Body of pancreas (tissue), 4 donors: ENCODE measurements around the gene DGKI. TPM values are rescaled to one million over a fixed set of nuclear protein-coding genes. Genes with fewer than 3 reads are reported as not detected.

ENCODE experiments used
- ATAC-seq: fragments of 150-250 bp; one replicate; pipeline ENCODE4 v1.9.1; 2016
- DNase-seq, 4 donors: peaks; one replicate each; pipeline ENCODE4 v3.0.0-alpha.2; 2019
- H3K27ac ChIP-seq, 4 donors: fragments of 200-600 bp; sonication (generic); 1 replicate in 3 of 4; 2 replicates in 1 of 4; pipeline versions ENCODE4 v1.5.1 to v1.6.1; 2016 to 2019; ENCODE audit warnings: mild to moderate bottlenecking in 1 of 4, mixed read lengths in 1 of 4, moderate library complexity in 1 of 4
- H3K27me3 ChIP-seq, 2 donors: fragments of 200-600 bp; sonication (generic); one replicate each; pipeline ENCODE4 v1.6.0; 2016; ENCODE audit warnings: mild to moderate bottlenecking in 1 of 2
- H3K36me3 ChIP-seq, 2 donors: fragments of 200-600 bp; sonication (generic); replicated peaks in 1 of 2; 2 replicates each; pipeline ENCODE4 v1.5.1; 2016; ENCODE audit warnings: low read depth in 2 of 2; ENCODE audit not compliant: insufficient read depth in 1 of 2
- H3K4me1 ChIP-seq: fragments of 200-600 bp; sonication (generic); one replicate; pipeline ENCODE4 v1.6.0; 2016
- H3K4me3 ChIP-seq, 2 donors: fragments of 200-600 bp; sonication (generic); 1 replicate in 1 of 2; 2 replicates in 1 of 2; pipeline ENCODE4 v1.5.1; 2016 to 2019
- H3K9me3 ChIP-seq, 3 donors: fragments of 200-600 bp; sonication (generic); 1 replicate in 2 of 3; 2 replicates in 1 of 3; pipeline ENCODE4 v1.5.1; 2016
- POLR2A ChIP-seq, 3 donors: fragments of 450-650 bp; IDR thresholded peaks; one replicate each; pipeline ENCODE4 v1.6.1; 2016; ENCODE audit warnings: antibody characterized with exemption in 3 of 3, mild to moderate bottlenecking in 2 of 3
- WGBS, 2 donors: methylation state at CpG; one replicate each; pipeline ENCODE4 v1.1.5; 2017; 5-methylcytosine and 5-hydroxymethylcytosine counted together
- intact Hi-C: fragments of 100-400 bp; cut with DNase I; formaldehyde crosslinking; loops from one replicate; pipeline ENCODE4 v1.15.1; 2023
- total RNA-seq, 2 donors: library from RNA; depleted of rRNA; stranded (reverse); fragments of >200 nt; gene quantifications; one replicate each; pipeline ENCODE4 v1.1.0, GENCODE V29; 2016
- TF ChIP-seq, protein P1 (sequence below), 7 experiments: fragments of 450-650 bp in 4 of 7; fragments of 200-600 bp in 3 of 7; sonication (generic) in 3 of 7; IDR thresholded peaks; one replicate each; pipeline ENCODE4 v1.5.1; 2016 to 2019; ENCODE audit warnings: antibody characterized with exemption in 7 of 7

The DGKI gene
- total RNA-seq, 2 donors from 2014 or later = 2.6 TPM; not detected in 1

DNA sequence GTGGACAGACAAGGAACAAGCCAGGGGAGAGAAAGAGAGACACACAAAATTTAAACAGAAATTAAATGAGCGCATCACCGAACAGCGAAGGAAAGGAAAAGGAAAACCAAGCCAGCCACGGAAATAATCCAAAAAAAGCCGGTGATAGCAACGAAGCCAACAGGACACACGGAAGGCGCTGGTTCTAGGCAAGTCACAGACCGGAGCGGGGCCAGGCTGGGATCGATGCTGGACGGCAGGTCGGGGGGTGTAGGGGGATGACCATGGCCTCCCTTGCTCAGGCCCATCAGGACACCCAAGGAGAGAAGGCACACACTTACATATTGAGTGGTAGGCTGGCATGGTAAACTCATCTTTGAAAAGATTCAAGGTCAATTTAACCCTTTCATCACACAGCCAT lies 300.8 kb downstream of the DGKI start:
- H3K9me3 ChIP-seq = no peaks in the 10 kb centered on the region
- H3K4me1 ChIP-seq = peaks cover 5% of the 10 kb centered on the region
- H3K4me3 ChIP-seq = no peak overlapping the region
- 81 to 89% methylated on average over 13 of the region's 13 CpGs for WGBS, 2 donors
- ATAC-seq = no peak
- no peak overlapping the region for H3K27ac ChIP-seq
- H3K36me3 ChIP-seq = no peaks in the 10 kb centered on the region
- intact Hi-C loops = no loop called here
- DNase-seq = no peak
- TF ChIP-seq, protein P1, sequence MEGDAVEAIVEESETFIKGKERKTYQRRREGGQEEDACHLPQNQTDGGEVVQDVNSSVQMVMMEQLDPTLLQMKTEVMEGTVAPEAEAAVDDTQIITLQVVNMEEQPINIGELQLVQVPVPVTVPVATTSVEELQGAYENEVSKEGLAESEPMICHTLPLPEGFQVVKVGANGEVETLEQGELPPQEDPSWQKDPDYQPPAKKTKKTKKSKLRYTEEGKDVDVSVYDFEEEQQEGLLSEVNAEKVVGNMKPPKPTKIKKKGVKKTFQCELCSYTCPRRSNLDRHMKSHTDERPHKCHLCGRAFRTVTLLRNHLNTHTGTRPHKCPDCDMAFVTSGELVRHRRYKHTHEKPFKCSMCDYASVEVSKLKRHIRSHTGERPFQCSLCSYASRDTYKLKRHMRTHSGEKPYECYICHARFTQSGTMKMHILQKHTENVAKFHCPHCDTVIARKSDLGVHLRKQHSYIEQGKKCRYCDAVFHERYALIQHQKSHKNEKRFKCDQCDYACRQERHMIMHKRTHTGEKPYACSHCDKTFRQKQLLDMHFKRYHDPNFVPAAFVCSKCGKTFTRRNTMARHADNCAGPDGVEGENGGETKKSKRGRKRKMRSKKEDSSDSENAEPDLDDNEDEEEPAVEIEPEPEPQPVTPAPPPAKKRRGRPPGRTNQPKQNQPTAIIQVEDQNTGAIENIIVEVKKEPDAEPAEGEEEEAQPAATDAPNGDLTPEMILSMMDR (IDR thresholded peaks at IDR 0.05) = no peak
- no peak for TF ChIP-seq POLR2A (IDR thresholded peaks at IDR 0.05)
- H3K27me3 ChIP-seq = no peaks in the 10 kb centered on the region

DNA sequence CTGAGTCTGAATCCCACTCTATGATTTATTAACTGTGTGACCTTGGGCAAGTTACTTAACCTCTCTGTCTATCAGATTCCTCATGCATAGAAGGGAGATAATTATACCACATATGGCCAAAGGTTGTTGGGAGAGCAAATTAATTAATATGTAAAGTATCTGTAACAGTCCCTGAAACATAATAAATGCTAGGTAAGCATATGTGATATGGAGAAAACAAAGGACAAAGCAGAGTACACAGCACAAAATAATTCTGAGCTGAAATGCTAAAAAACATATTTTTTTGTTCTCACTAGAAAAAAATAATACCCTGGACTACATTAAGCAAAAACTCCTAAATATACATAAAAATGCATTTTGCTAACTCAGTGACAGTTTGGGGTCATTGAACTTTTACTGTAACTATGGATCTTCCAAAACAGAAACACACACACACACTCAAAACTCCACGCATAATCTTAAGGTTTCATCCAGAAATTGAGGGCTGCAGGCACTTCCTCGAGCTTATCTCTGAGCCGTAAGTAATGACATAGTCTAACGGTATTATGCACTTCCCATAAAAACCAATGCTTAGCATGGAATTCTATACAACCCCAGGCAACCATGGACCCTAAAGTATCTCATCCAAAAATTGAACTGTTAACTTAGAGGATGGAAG lies 301.6 kb downstream of the DGKI start:
- no peaks in the 10 kb centered on the region for H3K9me3 ChIP-seq
- TF ChIP-seq POLR2A (IDR thresholded peaks at IDR 0.05) = no peak
- TF ChIP-seq, protein P1 (IDR thresholded peaks at IDR 0.05) = no peak
- H3K27me3 ChIP-seq = no peaks in the 10 kb centered on the region
- intact Hi-C loops = no loop called here
- no peaks in the 10 kb centered on the region for H3K36me3 ChIP-seq
- no peak for ATAC-seq
- 28 to 49% methylated on average over 4 of the region's 4 CpGs for WGBS, 2 donors
- no peak overlapping the region for H3K27ac ChIP-seq
- H3K4me3 ChIP-seq = no peak overlapping the region
- DNase-seq = no peak
- H3K4me1 ChIP-seq = peaks cover 5% of the 10 kb centered on the region

DNA sequence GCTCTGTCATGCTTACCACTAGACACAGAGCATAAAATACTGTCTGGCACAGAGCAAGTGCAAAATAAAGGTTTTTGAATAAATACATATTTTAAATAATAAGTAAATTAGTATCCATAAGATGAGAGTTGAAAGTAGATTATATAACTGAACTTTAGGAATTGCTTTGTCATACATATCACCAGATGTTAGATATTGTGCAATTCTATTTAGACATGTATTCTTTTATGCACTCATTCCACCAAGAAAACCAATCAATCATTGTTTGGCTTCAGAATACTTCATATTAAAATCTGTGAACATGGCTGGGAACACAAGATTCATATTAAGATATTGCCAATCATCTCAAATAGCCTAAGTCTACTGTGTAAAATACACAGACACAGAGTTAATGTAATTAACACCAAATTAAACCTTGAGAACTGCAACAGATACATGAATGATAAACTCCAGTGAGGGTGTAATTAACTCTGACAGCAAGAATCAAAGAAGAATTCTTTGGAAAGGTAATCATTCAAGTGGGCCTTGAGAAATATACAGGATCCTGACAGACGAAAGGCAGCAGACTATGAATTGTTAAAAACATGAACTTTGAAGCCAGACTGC lies 302.2 kb downstream of the DGKI start:
- 19 to 20% methylated on average over 1 of the region's 1 CpG for WGBS, 2 donors
- Histone ChIP-seq H3K27ac (no peak overlapping the region), H3K27me3 (no peaks in the 10 kb centered on the region), H3K36me3 (no peaks in the 10 kb centered on the region), H3K4me3 (no peak overlapping the region), H3K9me3 (no peaks in the 10 kb centered on the region), H3K4me1 (peaks cover 5% of the 10 kb centered on the region)
- intact Hi-C loops = no loop called here
- DNase-seq (no peak), ATAC-seq (no peak)
- TF ChIP-seq POLR2A (IDR thresholded peaks at IDR 0.05) = no peak
- TF ChIP-seq, protein P1 (IDR thresholded peaks at IDR 0.05) = no peak

DNA sequence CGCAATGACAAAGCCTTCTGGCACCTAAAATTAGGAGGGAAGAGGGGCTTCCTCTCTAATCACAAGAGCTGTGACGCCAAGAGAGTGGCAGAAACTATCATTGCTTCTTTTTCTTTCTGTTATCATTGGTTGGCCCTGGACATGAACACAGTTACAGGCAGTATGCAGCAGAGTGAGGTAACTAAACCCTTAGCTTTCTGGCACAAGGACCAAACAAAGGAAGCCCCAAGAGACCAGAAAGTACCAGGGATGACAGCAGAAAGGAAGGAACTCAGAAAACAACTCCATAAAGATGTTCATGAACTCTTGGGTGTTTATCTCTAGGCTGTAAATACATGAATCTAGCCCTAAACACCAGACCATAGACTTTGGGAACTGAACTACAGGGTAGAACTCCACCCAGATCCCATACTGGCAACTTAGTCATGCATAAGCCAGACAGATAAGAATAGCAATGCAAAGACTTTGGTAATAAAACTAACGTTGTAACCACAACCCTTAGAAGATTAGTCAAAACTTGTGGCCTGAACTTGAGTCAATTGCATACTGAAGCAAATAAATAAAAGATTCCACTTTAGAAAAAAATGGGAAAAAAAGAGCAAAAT lies 307.6 kb downstream of the DGKI start:
- no peaks in the 10 kb centered on the region for H3K4me1 ChIP-seq
- no peaks in the 10 kb centered on the region for H3K9me3 ChIP-seq
- ATAC-seq = no peak
- H3K36me3 ChIP-seq = no peaks in the 10 kb centered on the region
- no peak overlapping the region for H3K4me3 ChIP-seq
- no peak overlapping the region for H3K27ac ChIP-seq
- WGBS, 2 donors = 62 to 69% methylated on average over 3 of the region's 3 CpGs
- DNase-seq = no peak
- H3K27me3 ChIP-seq = no peaks in the 10 kb centered on the region
- TF ChIP-seq, protein P1 (IDR thresholded peaks at IDR 0.05) = no peak
- no peak for TF ChIP-seq POLR2A (IDR thresholded peaks at IDR 0.05)
- intact Hi-C loops = no loop called here
